PC-3 (cell line): Measurements from ENCODE around the gene SLCO4C1.

Source experiments
- CTCF ChIP-seq: fragments of 300-600 bp; sonication (generic); conservative IDR thresholded peaks from 2 replicates; pipeline ENCODE4 v1.5.1; 2017; ENCODE audit warnings: antibody characterized with exemption, low read depth, mild to moderate bottlenecking, low read length
- EZH2 ChIP-seq: fragments of 300-600 bp; sonication (generic); IDR thresholded peaks from one replicate; pipeline ENCODE4 v1.6.1; 2017; ENCODE audit warnings: antibody characterized with exemption, mild to moderate bottlenecking, low read length; ENCODE audit not compliant: unreplicated experiment

DNA sequence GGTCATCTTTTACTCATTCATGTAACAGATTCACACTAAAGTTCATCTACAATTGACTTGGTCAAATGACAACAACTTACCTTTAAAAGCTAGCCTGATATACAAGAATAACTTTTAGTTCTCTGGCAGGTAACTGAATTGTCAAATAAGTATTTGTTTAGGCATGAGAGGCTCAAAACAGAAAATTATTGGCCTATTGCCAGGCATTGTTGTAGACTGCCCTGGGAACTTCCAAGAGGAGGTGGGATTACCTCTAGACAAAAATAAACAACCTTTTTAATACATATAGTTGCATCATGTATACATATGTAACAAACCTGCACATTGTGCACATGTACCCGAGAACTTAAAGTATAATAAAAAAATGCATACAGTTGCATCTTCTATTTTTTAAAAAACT lies 18.2 kb upstream of the SLCO4C1 start:
- TF ChIP-seq CTCF = no peak
- TF ChIP-seq EZH2 = no peak
